Activated CD4-positive, alpha-beta T cell treated with anti-CD3 and anti-CD28 coated beads, Interleukin-2, amount 10 ng/mL, durations not matched to agents 7 days and 5 days (primary cell): ENCODE measurements around the gene SLC43A1. TPM values are rescaled to one million over a fixed set of nuclear protein-coding genes. Genes with fewer than 3 reads are reported as not detected.
A peak's percentile ranks its signal among the peaks of the same experiment; 100 is the strongest.

Experiments
- CTCF ChIA-PET: fragments of 350-600 bp; sonication (Branson Sonifier 250); formaldehyde crosslinking; loops from one replicate; lab custom pipeline; 2021; ENCODE audit warnings: antibody characterized with exemption; lab: Charles Lee
- POLR2A ChIA-PET: fragments of 350-600 bp; sonication (Branson Sonifier 250); formaldehyde crosslinking; loops from one replicate; lab custom pipeline; 2021; ENCODE audit warnings: antibody characterized with exemption; lab: Charles Lee
- DNase-seq: peaks from one replicate; pipeline ENCODE4 v3.0.0-alpha.2; 2020
- H3K27ac Mint-ChIP-seq: one replicate; pipeline ENCODE4 v1.8.0; 2021; ENCODE audit warnings: mild to moderate bottlenecking, moderate library complexity, mixed read lengths
- H3K27me3 Mint-ChIP-seq: one replicate; pipeline ENCODE4 v1.8.0; 2021; ENCODE audit warnings: mixed read lengths
- H3K36me3 Mint-ChIP-seq: one replicate; pipeline ENCODE4 v1.8.0; 2021; ENCODE audit warnings: low read depth, mixed read lengths
- H3K4me1 Mint-ChIP-seq: one replicate; pipeline ENCODE4 v1.8.0; 2021; ENCODE audit warnings: mixed read lengths
- H3K4me3 Mint-ChIP-seq: one replicate; pipeline ENCODE4 v1.8.0; 2021; ENCODE audit warnings: mild to moderate bottlenecking, moderate library complexity, mixed read lengths
- H3K9me3 Mint-ChIP-seq: one replicate; pipeline ENCODE4 v1.8.0; 2021; ENCODE audit warnings: mixed read lengths
- total RNA-seq, 2 experiments: library from RNA; stranded (reverse); gene quantifications; one replicate each; pipeline ENCODE4 v1.2.3, GENCODE V29; 2021

SLC43A1 gene
- total RNA-seq, 2 experiments from 2014 or later = 22.9 to 23.4 TPM

- peak; percentile 65 for DNase-seq
- POLR2A ChIA-PET = no interaction called here
- Mint-ChIP-seq H3K36me3 (no peaks in the 10 kb centered on the region), H3K4me3 (no peak overlapping the region), H3K27ac (peak overlapping the region; percentile 75), H3K4me1 (peaks cover 40% of the 10 kb centered on the region), H3K9me3 (no peaks in the 10 kb centered on the region), H3K27me3 (peaks cover 28% of the 10 kb centered on the region)
- CTCF ChIA-PET = interaction anchor here (1.1 to 2.5 kb wide), 4 partner anchors 8 to 19 kb away, joined by 3 to 20 read pairs (median 4); no protein-coding TSS in a partner anchor
These were observed 41.3 kb downstream of the SLC43A1 start for GRCh38 chr11:57474017-57474802.

- H3K27me3 Mint-ChIP-seq = peaks cover 25% of the 10 kb centered on the region
- H3K9me3 Mint-ChIP-seq = no peaks in the 10 kb centered on the region
- peak overlapping the region; percentile 75 for H3K27ac Mint-ChIP-seq
- no peak for DNase-seq
- H3K4me3 Mint-ChIP-seq = no peak overlapping the region
- POLR2A ChIA-PET = no interaction called here
- CTCF ChIA-PET = interaction anchor here (1.1 to 2.5 kb wide), 4 partner anchors 10 to 21 kb away, joined by 4 to 20 read pairs (median 8); partner anchors contain the start of gene RTN4RL2
- H3K36me3 Mint-ChIP-seq = no peaks in the 10 kb centered on the region
- peaks cover 40% of the 10 kb centered on the region for H3K4me1 Mint-ChIP-seq
These were observed 42.1 kb downstream of the SLC43A1 start for GRCh38 chr11:57473285-57473841.

GRCh38 chr11:57471496-57471895 lies 44.0 kb downstream of the SLC43A1 start:
- Mint-ChIP-seq H3K9me3 (no peaks in the 10 kb centered on the region), H3K27ac (no peak overlapping the region), H3K36me3 (no peaks in the 10 kb centered on the region), H3K4me3 (no peak overlapping the region), H3K27me3 (peaks cover 9% of the 10 kb centered on the region), H3K4me1 (peaks cover 33% of the 10 kb centered on the region)
- POLR2A ChIA-PET = no interaction called here
- CTCF ChIA-PET = interaction anchor here (1.1 kb wide), 1 partner anchor 13 kb away, joined by 4 read pairs; no protein-coding TSS in a partner anchor
- no peak for DNase-seq

GRCh38 chr11:57469268-57469667 lies 46.2 kb downstream of the SLC43A1 start:
- Mint-ChIP-seq H3K9me3 (no peaks in the 10 kb centered on the region), H3K4me3 (no peak overlapping the region), H3K4me1 (peaks cover 14% of the 10 kb centered on the region), H3K27ac (no peak overlapping the region), H3K27me3 (no peaks in the 10 kb centered on the region), H3K36me3 (no peaks in the 10 kb centered on the region)
- ChIA-PET POLR2A (no interaction called here), CTCF (no interaction called here)
- no peak for DNase-seq

- ChIA-PET POLR2A (no interaction called here), CTCF (interaction anchor here (1.0 to 1.1 kb wide), 2 partner anchors 8 to 15 kb away, joined by 3 to 4 read pairs; no protein-coding TSS in a partner anchor)
- H3K4me3 Mint-ChIP-seq = no peak overlapping the region
- H3K9me3 Mint-ChIP-seq = no peaks in the 10 kb centered on the region
- H3K36me3 Mint-ChIP-seq = no peaks in the 10 kb centered on the region
- peaks cover 2% of the 10 kb centered on the region for H3K27me3 Mint-ChIP-seq
- H3K4me1 Mint-ChIP-seq = peaks cover 4% of the 10 kb centered on the region
- H3K27ac Mint-ChIP-seq = no peak overlapping the region
- no peak for DNase-seq
These were observed 47.2 kb downstream of the SLC43A1 start for GRCh38 chr11:57468276-57468675.

GRCh38 chr11:57467508-57468157 lies 47.9 kb downstream of the SLC43A1 start:
- Mint-ChIP-seq H3K4me3 (no peak overlapping the region), H3K27me3 (peaks cover 9% of the 10 kb centered on the region), H3K4me1 (peaks cover 4% of the 10 kb centered on the region), H3K27ac (no peak overlapping the region), H3K36me3 (no peaks in the 10 kb centered on the region), H3K9me3 (no peaks in the 10 kb centered on the region)
- ChIA-PET POLR2A (no interaction called here), CTCF (interaction anchor here (1.0 to 1.1 kb wide), 2 partner anchors 9 to 16 kb away, joined by 3 to 4 read pairs; no protein-coding TSS in a partner anchor)
- no peak for DNase-seq

- no peaks in the 10 kb centered on the region for H3K36me3 Mint-ChIP-seq
- no peak for DNase-seq
- no peak overlapping the region for H3K27ac Mint-ChIP-seq
- POLR2A ChIA-PET = no interaction called here
- H3K27me3 Mint-ChIP-seq = peaks cover 17% of the 10 kb centered on the region
- H3K4me1 Mint-ChIP-seq = peaks cover 6% of the 10 kb centered on the region
- CTCF ChIA-PET = interaction anchor here (0.9 to 1.5 kb wide), 3 partner anchors 8 to 27 kb away, joined by 3 to 4 read pairs (median 3); no protein-coding TSS in a partner anchor
- no peaks in the 10 kb centered on the region for H3K9me3 Mint-ChIP-seq
- no peak overlapping the region for H3K4me3 Mint-ChIP-seq
These were observed 48.8 kb downstream of the SLC43A1 start for GRCh38 chr11:57466680-57467079.

GRCh38 chr11:57464539-57465181 lies 50.8 kb downstream of the SLC43A1 start:
- POLR2A ChIA-PET = no interaction called here
- no peak overlapping the region for H3K4me3 Mint-ChIP-seq

GRCh38 chr11:57463671-57464538 lies 51.6 kb downstream of the SLC43A1 start:
- Mint-ChIP-seq H3K4me1 (peaks cover 18% of the 10 kb centered on the region), H3K27ac (no peak overlapping the region), H3K9me3 (no peaks in the 10 kb centered on the region), H3K27me3 (peaks cover 36% of the 10 kb centered on the region), H3K4me3 (no peak overlapping the region), H3K36me3 (no peaks in the 10 kb centered on the region)
- ChIA-PET POLR2A (no interaction called here), CTCF (interaction anchor here (1.6 kb wide), 1 partner anchor 9 kb away, joined by 4 read pairs; no protein-coding TSS in a partner anchor)
- no peak for DNase-seq

More at GRCh38 chr11:57464539-57465181, 50.8 kb downstream of the SLC43A1 start:
- Mint-ChIP-seq H3K4me1 (peaks cover 13% of the 10 kb centered on the region), H3K9me3 (no peaks in the 10 kb centered on the region), H3K27ac (no peak overlapping the region), H3K27me3 (peaks cover 30% of the 10 kb centered on the region), H3K36me3 (no peaks in the 10 kb centered on the region)
- DNase-seq = no peak
- CTCF ChIA-PET = no interaction called here

GRCh38 chr11:57462597-57462996 lies 52.9 kb downstream of the SLC43A1 start:
- Mint-ChIP-seq H3K4me1 (peaks cover 29% of the 10 kb centered on the region), H3K9me3 (no peaks in the 10 kb centered on the region)

GRCh38 chr11:57461841-57462489 lies 53.5 kb downstream of the SLC43A1 start:
- DNase-seq = no peak
- ChIA-PET CTCF (interaction anchor here (1.3 to 2.1 kb wide), 2 partner anchors 11 to 118 kb away, joined by 3 to 8 read pairs; no protein-coding TSS in a partner anchor), POLR2A (no interaction called here)
- no peaks in the 10 kb centered on the region for H3K9me3 Mint-ChIP-seq
- peaks cover 33% of the 10 kb centered on the region for H3K4me1 Mint-ChIP-seq
- no peak overlapping the region for H3K4me3 Mint-ChIP-seq
- H3K27ac Mint-ChIP-seq = no peak overlapping the region
- no peaks in the 10 kb centered on the region for H3K36me3 Mint-ChIP-seq
- peaks cover 49% of the 10 kb centered on the region for H3K27me3 Mint-ChIP-seq

More at GRCh38 chr11:57462597-57462996, 52.9 kb downstream of the SLC43A1 start:
- Mint-ChIP-seq H3K27me3 (peaks cover 45% of the 10 kb centered on the region), H3K36me3 (no peaks in the 10 kb centered on the region), H3K4me3 (no peak overlapping the region), H3K27ac (no peak overlapping the region)
- ChIA-PET CTCF (interaction anchor here (0.8 to 1.6 kb wide), 3 partner anchors 10 to 119 kb away, joined by 3 to 4 read pairs (median 3); no protein-coding TSS in a partner anchor), POLR2A (no interaction called here)
- DNase-seq = no peak
